Body of pancreas (tissue), 4 donors: ENCODE data around the gene DPEP2.
"Not testable (repeated sequence)": the region's sequence is repeated elsewhere in the genome, so short reads cannot be mapped to it uniquely, and the experiment has no call there.

Source experiments
- POLR2A ChIP-seq, 3 donors: fragments of 450-650 bp; IDR thresholded peaks; one replicate each; pipeline ENCODE4 v1.6.1; 2016; ENCODE audit warnings: antibody characterized with exemption in 3 of 3, mild to moderate bottlenecking in 2 of 3
- TF ChIP-seq, protein P1 (sequence below), 7 experiments: fragments of 450-650 bp in 4 of 7; fragments of 200-600 bp in 3 of 7; sonication (generic) in 3 of 7; IDR thresholded peaks; one replicate each; pipeline ENCODE4 v1.5.1; 2016 to 2019; ENCODE audit warnings: antibody characterized with exemption in 7 of 7

DNA sequence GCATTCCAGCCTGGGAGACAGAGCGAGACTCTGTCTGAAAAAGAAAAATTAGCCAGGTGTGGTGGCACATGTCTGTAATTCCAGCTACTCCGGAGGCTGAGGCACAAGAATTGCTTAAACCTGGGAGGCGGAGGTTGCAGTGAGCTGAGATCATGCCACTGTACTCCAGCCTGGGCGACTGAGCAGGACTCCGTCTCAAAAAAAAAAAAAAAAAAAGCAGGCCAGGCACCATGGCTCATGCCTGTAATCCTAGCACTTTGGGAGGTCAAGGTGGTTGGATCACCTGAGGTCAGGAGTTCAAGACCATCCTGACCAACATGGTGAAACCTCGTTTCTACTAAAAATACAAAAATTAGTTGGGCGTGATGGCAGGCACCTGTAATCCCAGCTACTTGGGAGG, 27.0 kb downstream of the DPEP2 start:
- TF ChIP-seq, protein P1, sequence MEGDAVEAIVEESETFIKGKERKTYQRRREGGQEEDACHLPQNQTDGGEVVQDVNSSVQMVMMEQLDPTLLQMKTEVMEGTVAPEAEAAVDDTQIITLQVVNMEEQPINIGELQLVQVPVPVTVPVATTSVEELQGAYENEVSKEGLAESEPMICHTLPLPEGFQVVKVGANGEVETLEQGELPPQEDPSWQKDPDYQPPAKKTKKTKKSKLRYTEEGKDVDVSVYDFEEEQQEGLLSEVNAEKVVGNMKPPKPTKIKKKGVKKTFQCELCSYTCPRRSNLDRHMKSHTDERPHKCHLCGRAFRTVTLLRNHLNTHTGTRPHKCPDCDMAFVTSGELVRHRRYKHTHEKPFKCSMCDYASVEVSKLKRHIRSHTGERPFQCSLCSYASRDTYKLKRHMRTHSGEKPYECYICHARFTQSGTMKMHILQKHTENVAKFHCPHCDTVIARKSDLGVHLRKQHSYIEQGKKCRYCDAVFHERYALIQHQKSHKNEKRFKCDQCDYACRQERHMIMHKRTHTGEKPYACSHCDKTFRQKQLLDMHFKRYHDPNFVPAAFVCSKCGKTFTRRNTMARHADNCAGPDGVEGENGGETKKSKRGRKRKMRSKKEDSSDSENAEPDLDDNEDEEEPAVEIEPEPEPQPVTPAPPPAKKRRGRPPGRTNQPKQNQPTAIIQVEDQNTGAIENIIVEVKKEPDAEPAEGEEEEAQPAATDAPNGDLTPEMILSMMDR (IDR thresholded peaks at IDR 0.05), result not testable (repeated sequence)
- TF ChIP-seq POLR2A (IDR thresholded peaks at IDR 0.05), result not testable (repeated sequence)
